OCI-LY1 (cell line): ENCODE measurements around the gene MXD1.

Experiments
- H2AFZ ChIP-seq: fragments of 200-600 bp; sonication (generic), shearing (Covaris generic); 2 replicates; pipeline ENCODE4 v1.6.0; 2014; ENCODE audit warnings: antibody characterized with exemption, mild to moderate bottlenecking, low read length
- H3F3A ChIP-seq: fragments of 200-600 bp; sonication (generic), shearing (Covaris generic); 2 replicates; pipeline ENCODE4 v1.6.0; 2014; ENCODE audit warnings: mild to moderate bottlenecking, antibody characterized with exemption, low read length, moderate library complexity; ENCODE audit not compliant: insufficient read depth
- H3K27ac ChIP-seq: fragments of 200-600 bp; sonication (generic); 2 replicates; pipeline ENCODE4 v1.5.1; 2014; ENCODE audit warnings: low read length, mixed run types, mild to moderate bottlenecking, low read depth; ENCODE audit not compliant: poor library complexity, severe bottlenecking
- H3K27me3 ChIP-seq: fragments of 200-600 bp; sonication (generic); 2 replicates; pipeline ENCODE4 v1.6.0; 2014; ENCODE audit warnings: antibody characterized with exemption, mild to moderate bottlenecking, low read length, moderate library complexity; ENCODE audit not compliant: insufficient read depth
- H3K36me3 ChIP-seq: fragments of 200-600 bp; sonication (generic); 2 replicates; pipeline ENCODE4 v1.6.1; 2014; ENCODE audit warnings: mild to moderate bottlenecking, antibody characterized with exemption, low read length, moderate library complexity, mixed read lengths; ENCODE audit not compliant: insufficient read depth
- H3K4me1 ChIP-seq: fragments of 200-600 bp; sonication (generic); 2 replicates; pipeline ENCODE4 v1.5.1; 2014; ENCODE audit warnings: mild to moderate bottlenecking, low read length, moderate library complexity; ENCODE audit not compliant: insufficient read depth, severe bottlenecking
- H3K4me2 ChIP-seq: fragments of 200-600 bp; sonication (generic), shearing (Covaris generic); 2 replicates; pipeline ENCODE4 v1.6.1; 2014; ENCODE audit warnings: low read length
- H3K4me3 ChIP-seq: fragments of 200-600 bp; sonication (generic); 2 replicates; pipeline ENCODE4 v1.5.1; 2014; ENCODE audit warnings: low read length, low read depth, mild to moderate bottlenecking, mixed read lengths; ENCODE audit not compliant: poor library complexity, severe bottlenecking
- H3K79me2 ChIP-seq: fragments of 200-600 bp; shearing (Covaris generic); 2 replicates; pipeline ENCODE4 v1.6.1; 2016; ENCODE audit warnings: mixed run types, low read length, mixed read lengths; ENCODE audit not compliant: insufficient read depth
- H3K9ac ChIP-seq: fragments of 200-600 bp; sonication (generic), shearing (Covaris generic); 2 replicates; pipeline ENCODE4 v1.6.1; 2014; ENCODE audit warnings: mild to moderate bottlenecking, low read length, mixed read lengths
- H3K9me2 ChIP-seq: fragments of 200-600 bp; sonication (generic), shearing (Covaris generic); 2 replicates; pipeline ENCODE4 v1.6.1; 2014; ENCODE audit warnings: low read depth, mild to moderate bottlenecking, low read length, mixed read lengths
- H3K9me3 ChIP-seq: fragments of 200-600 bp; shearing (Covaris generic); 2 replicates; pipeline ENCODE4 v1.6.1; 2014; ENCODE audit warnings: low read length, mixed read lengths
- H4K20me1 ChIP-seq: fragments of 200-600 bp; sonication (generic), shearing (Covaris generic); 2 replicates; pipeline ENCODE4 v1.6.0; 2016; ENCODE audit warnings: mild to moderate bottlenecking, low read length; ENCODE audit not compliant: insufficient read depth
- EZH2 ChIP-seq: fragments of 200-600 bp; sonication (generic), shearing (Covaris generic); IDR thresholded peaks from 2 replicates; pipeline ENCODE4 v1.8.0; 2017; ENCODE audit warnings: borderline replicate concordance, mixed run types, mild to moderate bottlenecking, antibody characterized with exemption, low read length, moderate library complexity, mixed read lengths
- TF ChIP-seq, protein P1 (sequence below): fragments of 200-600 bp; sonication (generic), shearing (Covaris generic); IDR thresholded peaks from 2 replicates; pipeline ENCODE4 v1.5.1; 2017; ENCODE audit warnings: mild to moderate bottlenecking, antibody characterized with exemption, low read length, moderate library complexity, mixed read lengths

MXD1 gene

DNA sequence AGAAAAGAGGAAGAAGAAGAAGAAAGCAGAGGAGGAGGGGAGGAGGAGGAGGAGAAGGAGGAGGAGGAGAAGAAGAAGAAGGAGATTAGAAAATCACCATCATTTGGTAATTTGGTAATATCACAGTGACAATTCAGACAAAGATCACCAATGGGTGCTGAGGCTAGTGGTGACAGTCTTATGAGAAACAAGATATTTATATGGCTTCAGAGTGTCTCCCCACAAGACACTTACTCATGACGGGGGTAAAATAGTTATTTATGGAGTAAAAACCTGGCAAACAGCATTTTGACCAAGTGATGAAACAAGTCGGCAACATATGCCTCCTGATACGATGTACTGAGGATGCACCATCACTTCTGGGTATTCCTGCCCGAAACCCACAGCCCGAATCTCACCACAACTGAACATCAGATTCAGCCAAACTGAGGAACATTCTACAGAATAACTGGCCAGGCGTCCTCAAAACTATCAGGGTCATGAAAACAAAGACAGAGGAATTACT lies 41.6 kb downstream of the MXD1 start:
- Histone ChIP-seq H2AFZ (no peak overlapping the region), H3K27me3 (peaks cover 16% of the 10 kb centered on the region; the same call in 1 of the 2 replicates), H3K27ac (no peak overlapping the region), H3K4me2 (no peak overlapping the region), H3K9me2 (no peaks in the 10 kb centered on the region), H3K9ac (no peak overlapping the region), H3K36me3 (no peaks in the 10 kb centered on the region), H3K79me2 (no peaks in the 10 kb centered on the region), H4K20me1 (no peaks in the 10 kb centered on the region), H3K9me3 (no peaks in the 10 kb centered on the region), H3K4me3 (no peak overlapping the region), H3K4me1 (no peaks in the 10 kb centered on the region), H3F3A (no peaks in the 10 kb centered on the region)
- TF ChIP-seq, protein P1, sequence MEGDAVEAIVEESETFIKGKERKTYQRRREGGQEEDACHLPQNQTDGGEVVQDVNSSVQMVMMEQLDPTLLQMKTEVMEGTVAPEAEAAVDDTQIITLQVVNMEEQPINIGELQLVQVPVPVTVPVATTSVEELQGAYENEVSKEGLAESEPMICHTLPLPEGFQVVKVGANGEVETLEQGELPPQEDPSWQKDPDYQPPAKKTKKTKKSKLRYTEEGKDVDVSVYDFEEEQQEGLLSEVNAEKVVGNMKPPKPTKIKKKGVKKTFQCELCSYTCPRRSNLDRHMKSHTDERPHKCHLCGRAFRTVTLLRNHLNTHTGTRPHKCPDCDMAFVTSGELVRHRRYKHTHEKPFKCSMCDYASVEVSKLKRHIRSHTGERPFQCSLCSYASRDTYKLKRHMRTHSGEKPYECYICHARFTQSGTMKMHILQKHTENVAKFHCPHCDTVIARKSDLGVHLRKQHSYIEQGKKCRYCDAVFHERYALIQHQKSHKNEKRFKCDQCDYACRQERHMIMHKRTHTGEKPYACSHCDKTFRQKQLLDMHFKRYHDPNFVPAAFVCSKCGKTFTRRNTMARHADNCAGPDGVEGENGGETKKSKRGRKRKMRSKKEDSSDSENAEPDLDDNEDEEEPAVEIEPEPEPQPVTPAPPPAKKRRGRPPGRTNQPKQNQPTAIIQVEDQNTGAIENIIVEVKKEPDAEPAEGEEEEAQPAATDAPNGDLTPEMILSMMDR = no peak
- no peak for TF ChIP-seq EZH2

GRCh38 chr2:69957965-69958364 lies 43.1 kb downstream of the MXD1 start:
- Histone ChIP-seq H2AFZ (no peak overlapping the region), H4K20me1 (no peaks in the 10 kb centered on the region), H3K4me1 (no peaks in the 10 kb centered on the region), H3K9me2 (no peaks in the 10 kb centered on the region), H3K4me2 (no peak overlapping the region), H3K4me3 (no peak overlapping the region), H3K27me3 (peaks cover 16% of the 10 kb centered on the region; the same call in 1 of the 2 replicates), H3K9me3 (no peaks in the 10 kb centered on the region), H3F3A (no peaks in the 10 kb centered on the region), H3K36me3 (no peaks in the 10 kb centered on the region), H3K79me2 (no peaks in the 10 kb centered on the region), H3K9ac (no peak overlapping the region), H3K27ac (no peak overlapping the region)
- TF ChIP-seq EZH2 = no peak

- Histone ChIP-seq H3F3A (no peaks in the 10 kb centered on the region), H2AFZ (no peak overlapping the region), H3K4me2 (no peak overlapping the region), H4K20me1 (no peaks in the 10 kb centered on the region), H3K27me3 (peaks cover 16% of the 10 kb centered on the region; the same call in 1 of the 2 replicates), H3K9me2 (no peaks in the 10 kb centered on the region), H3K36me3 (no peaks in the 10 kb centered on the region), H3K79me2 (no peaks in the 10 kb centered on the region), H3K9me3 (no peaks in the 10 kb centered on the region), H3K4me1 (no peaks in the 10 kb centered on the region), H3K4me3 (no peak overlapping the region), H3K9ac (no peak overlapping the region), H3K27ac (no peak overlapping the region)
- no peak for TF ChIP-seq EZH2
- TF ChIP-seq, protein P1 = no peak
These were observed 43.6 kb downstream of the MXD1 start for GRCh38 chr2:69958480-69958879.

- Histone ChIP-seq H2AFZ (no peak overlapping the region), H3K79me2 (no peaks in the 10 kb centered on the region), H3K36me3 (no peaks in the 10 kb centered on the region), H3F3A (no peaks in the 10 kb centered on the region), H3K27ac (no peak overlapping the region), H3K9me2 (no peaks in the 10 kb centered on the region), H3K27me3 (peaks cover 11% of the 10 kb centered on the region; the same call in 1 of the 2 replicates), H3K4me2 (no peak overlapping the region), H3K9me3 (no peaks in the 10 kb centered on the region), H3K9ac (no peak overlapping the region), H3K4me3 (no peak overlapping the region), H4K20me1 (no peaks in the 10 kb centered on the region), H3K4me1 (no peaks in the 10 kb centered on the region)
- TF ChIP-seq, protein P1 = no peak
- TF ChIP-seq EZH2 = no peak
These were observed 44.5 kb downstream of the MXD1 start for GRCh38 chr2:69959425-69959824.
